HTERT RPE-1 (cell line): ENCODE data around the gene SLC9A7.
"Not testable (repeated sequence)": the region's sequence is repeated elsewhere in the genome, so short reads cannot be mapped to it uniquely, and the experiment has no call there.

Experiments used
- in situ Hi-C: fragments of 300-500 bp; cut with MboI; formaldehyde crosslinking; loops from 4 replicates; pipeline ENCODE4 v1.14.3; 2020; ENCODE audit warnings: low sequenced_read_pairs

Gene SLC9A7

DNA sequence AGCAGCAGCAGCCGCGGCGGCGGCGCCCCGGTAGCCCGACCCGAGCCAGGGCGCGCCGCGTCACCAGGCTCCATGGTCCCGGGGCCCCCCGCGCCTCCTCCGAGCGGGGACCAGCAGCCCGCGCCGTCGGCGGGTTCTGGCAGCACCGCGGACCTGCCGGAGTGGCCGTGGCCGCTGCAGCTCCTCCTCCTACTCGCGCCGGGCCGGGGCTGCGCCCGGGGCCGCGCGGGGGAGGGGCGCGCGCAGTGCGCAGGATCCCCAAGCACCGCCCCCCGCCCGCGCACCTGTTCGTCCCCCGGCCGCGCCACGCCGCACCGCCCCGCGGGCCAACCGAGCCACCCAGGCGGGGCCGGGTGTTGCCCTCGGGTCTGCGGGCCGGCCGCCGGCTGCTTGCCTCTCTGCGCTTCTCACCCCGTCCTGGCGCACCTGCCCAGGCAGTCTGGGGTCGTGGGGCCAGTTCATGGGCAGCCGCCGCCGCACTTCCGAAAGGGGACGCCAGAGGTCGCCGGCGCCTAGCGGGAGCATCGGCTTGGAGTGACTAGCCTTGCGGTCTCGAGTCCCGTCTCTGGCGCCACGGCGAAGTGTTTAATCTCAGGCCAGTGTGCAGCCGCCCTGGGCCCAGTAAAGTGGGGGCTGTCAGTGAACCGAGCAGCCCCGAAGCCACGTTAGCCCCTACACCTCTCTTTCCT is at the start of gene SLC9A7:
Gene SLC9A7 (minus strand): TSS at position 163 of the 689 bp plus-strand sequence. CDS start 89 bp downstream, at position 74.
- in situ Hi-C loops: no loop called here

DNA sequence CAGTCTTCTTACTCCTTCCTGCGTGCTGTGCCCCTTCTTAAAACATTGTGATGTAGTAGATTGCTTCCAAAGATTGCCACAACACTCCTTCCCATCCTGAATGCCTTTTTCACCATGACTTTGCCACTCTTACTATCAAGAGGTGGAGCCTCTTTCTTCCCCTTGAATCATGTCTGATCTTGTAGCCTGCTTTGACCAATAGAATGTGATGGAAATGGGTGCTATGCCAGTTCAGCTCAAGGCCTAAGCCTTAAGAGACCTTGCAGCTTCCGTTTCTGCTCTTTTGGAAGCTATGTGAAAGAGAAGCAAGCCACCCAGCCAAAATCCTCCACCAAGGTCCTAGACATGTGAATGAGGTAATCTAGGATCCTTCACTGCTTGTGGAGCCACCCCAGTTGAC is 46.4 kb upstream of the SLC9A7 start:
- in situ Hi-C loops: no loop called here

DNA sequence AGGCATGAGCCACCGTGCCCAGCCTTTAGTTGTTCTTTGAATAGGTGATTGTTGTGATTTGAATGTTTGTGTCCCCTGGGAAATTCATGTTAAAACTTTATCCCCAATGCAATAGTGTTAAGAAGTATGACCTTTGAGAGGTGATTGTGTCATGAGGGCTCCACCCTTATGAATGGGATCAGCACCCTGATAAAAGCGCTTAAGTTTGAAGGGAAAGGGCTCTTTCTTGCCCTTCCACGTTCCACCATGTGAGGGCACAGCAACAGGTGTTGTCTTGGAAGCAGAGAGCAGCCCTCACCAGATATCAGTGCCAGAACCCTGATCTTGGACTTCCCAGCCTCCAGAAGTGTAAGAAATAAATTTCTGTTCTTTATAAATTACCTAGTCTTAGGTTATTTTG is 44.2 kb upstream of the SLC9A7 start:
- in situ Hi-C loops: no loop called here

DNA sequence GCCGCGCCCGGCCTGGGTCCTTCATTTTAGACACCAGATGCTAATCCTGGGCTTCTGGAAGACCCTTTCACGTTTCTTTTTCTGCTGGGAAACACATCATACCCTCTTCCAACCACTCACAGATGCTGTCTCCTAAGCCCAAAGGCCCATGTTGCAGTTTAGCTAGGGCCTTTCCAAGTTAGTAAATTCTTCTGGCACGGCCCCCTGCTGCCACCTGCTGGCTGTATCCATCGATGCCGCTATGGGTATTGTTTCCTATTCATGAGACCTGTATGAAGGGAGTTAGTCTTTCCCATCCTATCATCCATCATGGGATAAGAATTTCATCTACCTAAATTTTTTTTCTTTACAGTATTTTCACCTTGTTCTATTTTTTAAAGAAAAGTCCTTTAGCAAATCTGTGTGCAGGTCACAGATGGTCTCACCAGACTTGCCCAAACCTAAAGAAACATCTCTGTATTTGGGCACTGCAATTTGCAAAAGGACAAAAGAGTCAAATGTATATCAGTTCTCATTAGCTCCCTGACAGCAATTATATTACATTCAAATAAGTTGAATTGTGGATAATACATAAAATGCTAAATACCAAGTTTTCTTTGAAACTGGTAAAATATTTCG is 37.8 kb upstream of the SLC9A7 start:
- in situ Hi-C loops: no loop called here

DNA sequence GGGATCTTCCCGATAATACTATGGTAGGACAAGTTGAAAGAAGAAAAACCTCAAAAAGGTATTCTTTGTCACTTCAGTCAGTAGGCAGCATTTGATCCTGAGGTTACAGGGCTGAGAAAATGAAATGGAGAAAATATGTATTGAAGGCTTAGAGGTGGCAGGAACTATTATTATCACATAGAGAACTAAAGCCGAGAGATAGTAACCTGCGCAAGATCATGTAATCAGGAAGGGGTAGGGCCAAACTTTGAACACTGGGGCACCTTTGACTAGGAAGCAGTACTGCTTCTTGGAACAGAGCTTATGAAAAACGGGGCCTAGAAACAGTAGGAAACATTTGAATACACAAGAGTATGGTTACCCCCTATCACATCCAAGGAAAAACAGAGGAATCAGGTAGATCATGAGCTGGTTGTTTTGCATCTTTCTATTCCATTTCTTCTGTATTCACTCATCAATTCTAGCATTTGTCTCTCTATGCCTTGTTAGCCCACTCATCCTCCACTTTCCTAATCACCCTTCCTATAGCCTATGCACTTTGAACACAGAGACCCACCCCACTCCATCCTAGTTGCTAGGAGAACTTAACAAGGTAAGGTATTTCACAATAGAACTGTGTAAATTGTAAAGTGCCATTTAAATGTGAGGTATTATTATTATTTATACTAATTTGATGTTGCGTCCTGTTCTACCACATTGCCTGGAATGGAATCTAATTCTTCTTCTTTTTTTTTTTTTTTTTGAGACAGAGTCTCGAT is 34.6 kb upstream of the SLC9A7 start:
- in situ Hi-C loops: no loop called here

DNA sequence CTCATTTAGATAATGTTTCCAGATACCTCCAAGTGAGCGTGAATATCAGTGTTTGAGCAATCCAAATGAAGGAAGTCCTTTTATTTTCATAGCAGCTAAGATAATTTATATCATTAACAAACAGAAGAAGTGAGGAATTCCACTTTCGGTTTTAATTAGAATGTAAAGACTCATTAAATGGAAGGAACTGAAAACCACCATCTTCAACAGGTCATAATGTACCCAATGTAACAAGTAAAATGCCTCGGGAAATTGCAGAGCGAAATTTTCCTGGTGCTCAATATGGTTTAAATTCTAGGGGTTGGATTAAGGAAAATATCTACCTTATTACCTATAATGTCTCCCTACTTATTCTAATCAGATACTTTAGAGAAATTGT is 33.9 kb upstream of the SLC9A7 start:
- in situ Hi-C loops: no loop called here

DNA sequence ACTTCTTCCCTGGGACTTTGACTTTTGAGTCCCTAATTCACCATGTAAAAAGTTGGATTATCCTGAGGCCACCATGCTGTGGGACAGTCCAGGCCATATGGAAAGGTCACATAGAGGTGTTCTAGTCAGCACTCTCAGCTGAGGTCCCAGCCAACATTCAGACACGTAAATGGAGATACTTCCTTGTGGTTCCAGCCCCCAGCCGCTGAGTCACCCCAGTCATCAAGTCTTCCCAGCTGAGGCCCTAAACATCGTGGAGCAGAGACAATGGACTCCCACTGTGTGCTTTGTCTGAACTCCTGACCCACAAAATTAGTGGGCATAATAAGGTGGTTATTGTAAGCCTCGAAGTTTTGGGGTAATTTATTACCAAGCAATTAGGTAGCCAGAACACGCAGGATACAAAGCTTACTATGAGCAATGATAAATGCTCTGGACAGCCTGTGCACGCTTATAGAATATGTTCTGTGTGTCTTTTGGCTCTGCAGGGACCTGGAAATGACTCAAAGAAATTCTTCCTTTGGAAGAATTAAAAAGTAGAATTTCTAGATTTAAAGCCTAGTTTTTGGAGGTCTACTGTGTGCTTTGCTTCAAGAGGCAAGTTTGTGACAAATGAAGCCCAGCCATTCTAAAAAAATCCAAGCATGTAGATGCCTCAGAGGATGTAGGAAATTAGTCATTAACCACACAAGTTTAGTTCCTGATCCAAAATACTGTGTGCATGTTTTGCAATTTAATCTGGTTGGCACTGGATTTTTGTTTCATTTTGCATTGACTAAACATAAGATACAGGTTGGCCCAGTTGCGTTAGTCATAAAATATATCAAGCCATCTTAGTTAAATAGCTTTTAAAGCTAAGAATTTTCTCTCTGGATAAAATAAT is 33.2 kb upstream of the SLC9A7 start:
- in situ Hi-C loops: no loop called here

DNA sequence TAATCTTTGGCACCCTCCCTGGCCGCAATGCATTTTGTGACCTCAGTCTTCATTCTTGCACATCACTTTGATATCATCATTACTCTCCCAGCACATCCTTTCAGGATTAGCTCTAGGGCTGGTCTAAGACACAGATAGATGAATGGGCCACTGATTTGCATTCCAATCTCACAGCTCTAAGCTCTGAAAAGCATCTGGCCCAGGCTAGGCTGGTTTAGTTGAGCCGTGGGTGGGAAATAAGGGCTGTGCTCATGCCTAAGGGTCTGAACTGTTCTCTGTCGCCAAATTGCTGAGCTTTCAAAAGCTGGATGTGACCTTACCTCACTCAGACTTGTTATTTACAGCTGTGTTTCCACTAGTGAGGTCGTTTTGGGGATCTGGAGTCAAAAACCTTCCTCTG is 30.0 kb upstream of the SLC9A7 start:
- in situ Hi-C loops: no loop called here

DNA sequence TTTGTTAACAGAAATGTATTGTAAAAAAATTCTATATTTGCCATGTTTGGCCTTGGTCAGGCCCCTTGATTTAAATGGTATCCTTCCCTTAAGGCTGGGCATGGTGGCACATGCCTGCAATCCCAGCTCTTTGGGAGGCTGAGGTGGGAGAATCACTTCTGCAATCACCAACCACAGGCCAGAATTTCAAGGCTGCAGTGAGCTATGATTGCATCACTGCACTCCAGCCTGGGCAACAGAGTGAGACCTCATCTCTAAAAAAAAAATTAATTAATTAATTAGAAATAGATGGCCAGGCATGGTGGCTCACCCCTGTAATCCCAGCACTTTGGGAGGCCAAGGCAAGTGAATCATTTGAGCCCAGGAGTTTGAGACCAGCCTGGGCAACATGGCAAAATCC is 25.5 kb upstream of the SLC9A7 start:
- in situ Hi-C loops: not testable (repeated sequence)

DNA sequence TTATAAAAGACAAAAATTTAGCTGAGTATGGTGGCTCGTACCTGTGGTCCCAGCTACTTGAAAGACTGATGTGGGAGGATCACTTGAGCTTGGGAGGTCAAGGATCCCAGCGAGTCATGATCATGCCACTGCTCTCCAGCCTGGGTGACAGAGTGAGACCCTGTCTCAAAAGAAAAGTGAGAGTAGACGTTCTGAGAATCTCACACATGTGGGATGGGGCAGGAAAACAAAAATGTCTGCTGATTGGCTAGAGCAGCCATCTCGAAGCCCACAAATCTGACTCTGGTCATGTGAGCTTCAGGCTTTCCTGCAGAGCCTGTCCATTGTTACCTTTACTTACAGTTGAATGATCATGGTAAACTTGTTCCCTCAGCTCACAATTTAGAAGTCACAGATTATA is 23.1 kb upstream of the SLC9A7 start:
- in situ Hi-C loops: no loop called here

DNA sequence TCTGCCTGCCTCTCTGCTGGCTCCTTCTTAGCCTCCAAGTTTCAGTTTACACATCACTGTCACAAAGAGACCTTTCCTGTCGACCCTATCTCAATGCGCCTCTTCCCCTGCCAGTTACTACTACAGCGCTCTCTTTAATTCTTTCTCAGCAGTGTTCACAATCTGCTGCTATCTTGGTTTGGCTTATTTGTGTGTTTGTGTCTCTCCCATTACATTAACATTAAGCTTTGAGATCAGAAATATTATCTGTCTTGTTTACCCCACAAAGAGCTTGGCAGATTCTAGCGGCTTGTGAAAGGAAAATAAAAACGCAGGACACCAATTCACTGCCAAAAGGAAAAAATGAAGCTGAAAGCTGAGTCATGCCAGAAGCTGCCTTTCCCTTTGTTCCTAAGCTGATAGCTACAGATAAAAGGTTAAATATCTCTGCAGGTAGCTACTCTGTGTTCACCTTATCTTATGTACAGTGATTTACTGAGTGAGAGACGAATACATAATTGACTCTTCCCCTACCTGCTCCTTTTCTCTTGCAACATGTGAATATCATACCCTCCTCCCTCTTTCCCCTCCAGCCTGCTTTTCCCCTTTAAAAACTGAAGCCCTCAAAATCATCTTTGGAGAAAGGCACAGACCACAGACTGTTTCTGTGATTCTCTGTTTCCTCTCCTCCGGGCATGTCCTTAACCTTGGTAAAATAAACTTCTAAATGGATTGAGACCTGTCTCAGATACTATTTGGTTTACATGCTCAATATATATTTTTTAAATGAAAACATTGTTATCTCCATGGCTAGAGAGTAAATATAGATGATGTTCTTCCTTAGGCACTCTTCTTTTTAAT is 19.3 kb upstream of the SLC9A7 start:
- in situ Hi-C loops: no loop called here

DNA sequence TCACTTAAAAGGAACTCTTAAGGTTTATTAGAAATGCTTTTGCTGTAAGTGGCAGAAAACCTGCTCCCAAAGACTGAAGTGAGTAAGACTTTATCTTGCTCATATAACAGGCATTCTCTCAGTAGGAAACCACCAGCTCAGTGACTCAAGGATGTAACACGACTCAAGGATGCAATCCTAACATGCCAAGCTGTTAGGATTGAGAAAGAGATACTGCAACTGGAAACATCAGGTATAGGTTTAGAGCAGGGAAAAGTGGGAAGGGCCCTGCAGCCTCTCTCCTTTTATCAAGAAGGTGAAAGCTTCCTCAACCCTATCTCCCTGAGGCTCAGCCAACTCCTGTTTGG is 11.9 kb upstream of the SLC9A7 start:
- in situ Hi-C loops: no loop called here

DNA sequence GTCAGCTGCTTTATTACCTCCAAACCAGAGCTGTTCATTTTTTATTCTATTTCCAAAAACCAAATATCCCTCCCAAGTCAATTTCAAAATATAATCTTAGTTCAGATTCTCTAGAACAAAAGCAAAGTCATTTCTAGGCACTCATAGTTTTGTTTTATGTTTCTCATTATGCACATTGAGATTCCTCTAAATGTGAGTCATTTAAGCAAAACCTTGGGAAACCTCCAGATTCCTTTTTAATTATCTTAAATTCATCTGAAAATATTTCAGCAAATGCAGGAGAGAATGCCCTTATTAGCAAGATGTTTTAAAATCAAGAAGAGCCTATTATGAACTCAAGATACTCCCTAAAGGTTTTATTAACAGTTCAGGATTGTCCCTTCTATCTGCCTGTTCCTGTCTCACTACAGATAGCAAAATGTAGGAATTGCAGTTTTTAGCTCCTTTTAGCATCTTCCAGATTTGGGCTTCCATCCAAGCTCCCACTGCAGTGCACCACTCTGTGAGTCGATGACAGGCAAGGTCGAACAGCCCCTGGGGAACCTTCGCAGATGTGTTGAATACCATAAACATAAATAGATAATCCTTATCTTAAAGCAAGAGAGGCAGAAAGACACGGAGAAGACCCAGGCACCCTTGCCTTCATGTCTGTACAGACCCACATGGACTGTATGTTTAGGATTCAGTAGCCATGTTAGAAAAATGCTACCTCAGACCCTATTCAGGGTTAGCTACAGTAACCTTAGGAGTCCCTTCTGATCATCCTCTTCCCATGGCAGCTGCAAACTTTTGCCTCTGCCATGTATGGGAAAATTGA is 11.3 kb upstream of the SLC9A7 start:
- in situ Hi-C loops: no loop called here

DNA sequence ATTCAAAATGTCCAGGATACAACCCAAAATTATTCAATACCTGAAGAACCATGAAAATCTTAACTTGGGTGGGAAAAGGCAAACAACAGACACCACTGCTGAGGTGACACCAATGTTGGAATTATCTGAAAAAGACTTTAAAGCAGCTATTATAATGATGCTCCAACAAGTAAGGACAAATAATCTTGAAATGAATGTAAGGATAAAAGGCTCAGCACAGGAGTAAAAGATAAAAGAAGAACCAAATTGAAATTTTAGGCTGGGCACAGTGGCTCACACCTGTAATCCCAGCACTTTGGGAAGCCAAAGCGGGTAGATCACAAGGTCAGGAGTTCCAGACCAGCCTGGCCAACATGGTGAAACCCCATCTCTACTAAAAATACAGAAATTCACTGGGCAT is 4.0 kb upstream of the SLC9A7 start:
- in situ Hi-C loops: no loop called here

DNA sequence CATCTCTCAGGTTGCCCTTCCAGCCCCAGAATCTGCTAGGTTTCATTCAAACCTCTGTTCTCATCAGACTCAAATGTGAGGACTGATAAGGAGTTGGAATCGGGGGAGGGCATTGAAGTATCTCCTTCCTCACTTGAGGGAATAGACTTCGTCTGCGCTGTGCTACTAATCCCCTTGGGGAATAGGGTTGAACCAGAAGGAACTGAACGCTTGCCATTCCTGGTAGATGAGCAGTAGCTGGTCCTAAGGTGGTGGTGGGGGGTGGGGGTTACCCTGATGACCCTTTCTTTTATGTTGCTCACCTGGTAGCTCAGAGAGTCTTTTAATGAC is 692 bp upstream of the SLC9A7 start:
- in situ Hi-C loops: no loop called here

DNA sequence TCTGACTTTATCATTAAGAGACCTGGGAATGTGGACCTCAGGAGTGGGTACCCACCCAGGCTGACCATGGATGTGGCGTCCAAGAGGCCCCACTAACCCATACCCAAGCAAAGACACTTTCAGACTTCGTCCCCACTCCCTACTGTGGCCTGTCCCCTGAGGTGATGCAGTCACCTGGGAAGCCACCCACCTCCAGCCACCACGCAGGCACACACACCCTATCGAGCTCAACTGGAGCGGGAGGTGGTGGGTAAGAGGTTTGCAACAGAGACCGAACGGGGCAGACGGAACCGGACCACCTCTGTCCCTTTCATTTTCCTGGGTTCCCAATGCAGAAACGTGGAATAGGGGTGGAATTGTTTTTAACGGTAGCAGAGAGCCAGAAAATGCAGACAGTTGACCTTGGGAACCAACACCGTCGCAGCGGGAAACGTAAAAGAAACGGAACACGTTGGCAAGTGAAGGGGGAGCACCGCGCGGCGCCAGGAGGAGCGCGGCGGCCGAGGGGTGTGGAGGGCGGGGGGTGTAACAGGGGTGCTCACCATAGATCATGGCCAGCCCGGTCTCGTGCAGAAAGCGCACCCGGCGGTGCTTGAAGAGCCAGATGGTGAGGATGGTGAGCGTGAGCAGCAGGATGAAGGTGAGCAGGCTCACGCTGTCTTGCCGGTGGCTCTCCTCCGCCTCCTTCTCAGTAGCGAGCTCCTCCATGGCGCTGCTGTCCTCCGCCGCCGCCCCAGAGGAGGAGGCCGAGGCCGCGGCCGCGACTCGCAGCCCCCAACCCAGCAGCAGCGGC is 559 bp downstream of the SLC9A7 start:
- in situ Hi-C loops: no loop called here

DNA sequence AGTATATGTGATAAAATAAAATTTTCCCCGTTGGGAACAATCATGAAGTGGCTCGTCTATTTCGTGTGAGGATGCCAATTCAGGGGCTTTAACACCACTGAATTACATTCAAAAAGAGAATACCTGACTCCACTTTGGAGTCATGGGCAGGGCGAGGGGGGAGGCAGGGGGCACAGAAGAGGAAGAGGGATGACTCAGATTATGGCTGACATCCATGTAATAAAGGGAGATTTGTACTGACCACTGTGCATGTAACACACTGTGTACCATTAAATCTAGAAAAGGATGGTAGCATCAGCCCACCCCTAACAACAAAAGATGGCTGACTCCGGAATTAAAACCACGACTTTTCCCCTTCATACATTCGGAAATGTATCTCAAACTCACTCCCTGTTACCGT is 1.3 kb downstream of the SLC9A7 start:
- in situ Hi-C loops: no loop called here

DNA sequence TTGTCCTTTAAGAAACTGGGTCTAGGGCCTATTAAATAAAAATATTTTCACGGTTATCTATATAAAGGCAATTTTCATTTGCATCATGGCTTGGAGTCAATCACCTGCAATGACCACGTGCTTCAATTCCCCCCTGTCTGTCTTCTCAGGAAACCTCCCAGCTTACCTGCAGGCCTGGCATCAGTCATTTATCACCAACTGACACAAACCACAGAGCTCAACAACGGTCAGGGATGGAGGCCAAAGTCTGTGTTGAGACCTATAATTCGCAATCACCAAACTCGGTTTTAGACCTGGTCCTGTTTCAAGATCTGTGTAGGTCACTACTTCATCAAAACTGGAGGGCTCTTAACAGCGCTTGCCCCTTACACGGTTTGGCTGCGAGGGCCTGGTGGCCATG is 1.9 kb downstream of the SLC9A7 start:
- in situ Hi-C loops: no loop called here

DNA sequence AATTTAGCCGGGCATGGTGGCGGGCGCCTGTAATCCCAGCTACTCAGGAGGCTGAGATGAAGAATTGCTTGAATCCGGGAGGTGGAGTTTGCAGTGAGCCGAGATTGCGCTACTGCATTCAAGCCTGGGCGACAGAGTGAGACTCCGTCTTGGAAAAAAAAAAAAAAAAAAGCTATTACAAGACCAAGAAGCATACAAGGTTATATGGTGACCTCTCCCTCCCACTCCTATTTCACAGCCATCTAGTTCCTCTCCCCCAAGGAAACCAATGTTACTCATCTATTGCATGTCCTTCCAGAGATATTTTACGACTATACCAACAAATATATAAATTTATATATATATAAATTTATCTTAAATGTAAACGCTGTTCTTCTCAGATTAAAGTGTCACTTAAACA is 3.2 kb downstream of the SLC9A7 start:
- in situ Hi-C loops: no loop called here
